ENCODE results near the gene ARL3. TPM values are rescaled to one million over a fixed set of nuclear protein-coding genes. Genes with fewer than 3 reads are reported as not detected.
A peak's percentile ranks its signal among the peaks of the same experiment; 100 is the strongest.

The ARL3 gene
- total RNA-seq, 1 experiment from 2014 or later, result 13.3 TPM

- TF ChIP-seq ZNF317 (CRISPR knock-in tag; IDR thresholded peaks at IDR 0.05; ENCODE audit: borderline replicate concordance, low read depth) (no peak), FOXK1 (CRISPR knock-in tag; IDR thresholded peaks at IDR 0.05) (0 out of 2 replicates have a peak, but pooled peaks have one; percentile 17), CREM (CRISPR knock-in tag; IDR thresholded peaks at IDR 0.05) (no peak), TP53 (CRISPR knock-in tag; IDR thresholded peaks at IDR 0.05) (no peak), HMGXB4 (CRISPR knock-in tag; IDR thresholded peaks at IDR 0.05) (no peak), ZNF416 (CRISPR knock-in tag; IDR thresholded peaks at IDR 0.05) (peak; percentile 78; the same call in 1 of the 2 replicates), ZNF425 (CRISPR knock-in tag; conservative IDR thresholded peaks at IDR 0.05) (no peak), RORB (CRISPR knock-in tag; IDR thresholded peaks at IDR 0.05) (no peak), SMAD3 (CRISPR knock-in tag; IDR thresholded peaks at IDR 0.05; ENCODE audit: borderline replicate concordance) (no peak), PRDM15 (CRISPR knock-in tag; IDR thresholded peaks at IDR 0.05) (no peak), FOXP1 (CRISPR knock-in tag; IDR thresholded peaks at IDR 0.05; ENCODE audit: borderline replicate concordance) (peak; percentile 82), TEAD1 (CRISPR knock-in tag; IDR thresholded peaks at IDR 0.05) (no peak; the same call in 1 of the 2 replicates), IRF1 (CRISPR knock-in tag; IDR thresholded peaks at IDR 0.05) (no peak), SP1 (CRISPR knock-in tag; conservative IDR thresholded peaks at IDR 0.05) (peak; percentile 90), ATF1 (CRISPR knock-in tag; IDR thresholded peaks at IDR 0.05) (no peak), FOXJ3 (CRISPR knock-in tag; IDR thresholded peaks at IDR 0.05; ENCODE audit: borderline replicate concordance) (no peak), ZNF423 (CRISPR knock-in tag; IDR thresholded peaks at IDR 0.05) (no peak), ATF6 (CRISPR knock-in tag; IDR thresholded peaks at IDR 0.05) (no peak), GABPB1 (CRISPR knock-in tag; IDR thresholded peaks at IDR 0.05) (peak; percentile 45; the same call in 1 of the 2 replicates), NR2C2 (CRISPR knock-in tag; IDR thresholded peaks at IDR 0.05) (no peak), ZNF232 (CRISPR knock-in tag; IDR thresholded peaks at IDR 0.05) (no peak), HMGA2 (CRISPR knock-in tag; IDR thresholded peaks at IDR 0.05) (no peak), AR (CRISPR knock-in tag; IDR thresholded peaks at IDR 0.05) (no peak)
- TF ChIP-seq, protein P1, sequence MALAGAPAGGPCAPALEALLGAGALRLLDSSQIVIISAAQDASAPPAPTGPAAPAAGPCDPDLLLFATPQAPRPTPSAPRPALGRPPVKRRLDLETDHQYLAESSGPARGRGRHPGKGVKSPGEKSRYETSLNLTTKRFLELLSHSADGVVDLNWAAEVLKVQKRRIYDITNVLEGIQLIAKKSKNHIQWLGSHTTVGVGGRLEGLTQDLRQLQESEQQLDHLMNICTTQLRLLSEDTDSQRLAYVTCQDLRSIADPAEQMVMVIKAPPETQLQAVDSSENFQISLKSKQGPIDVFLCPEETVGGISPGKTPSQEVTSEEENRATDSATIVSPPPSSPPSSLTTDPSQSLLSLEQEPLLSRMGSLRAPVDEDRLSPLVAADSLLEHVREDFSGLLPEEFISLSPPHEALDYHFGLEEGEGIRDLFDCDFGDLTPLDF (CRISPR knock-in tag; IDR thresholded peaks at IDR 0.05), result no peak
- TF ChIP-seq, protein P2, sequence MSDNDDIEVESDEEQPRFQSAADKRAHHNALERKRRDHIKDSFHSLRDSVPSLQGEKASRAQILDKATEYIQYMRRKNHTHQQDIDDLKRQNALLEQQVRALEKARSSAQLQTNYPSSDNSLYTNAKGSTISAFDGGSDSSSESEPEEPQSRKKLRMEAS (CRISPR knock-in tag; IDR thresholded peaks at IDR 0.05), result no peak
Measured at GRCh38 chr10:102743588-102744373, 29.6 kb upstream of the ARL3 start, which contains the start of gene WBP1L (continued).

Data from WTC11 (cell line).